Hematopoietic multipotent progenitor cell treated with erythropoietin and hydrocortisone succinate and interleukin-3 and kit ligand, for 15 days (in vitro differentiated cells): ENCODE data around the gene LYPD6.
"Not testable (repeated sequence)": the region's sequence is repeated elsewhere in the genome, so short reads cannot be mapped to it uniquely, and the experiment has no call there.

ENCODE experiments used
- DNase-seq: peaks from one replicate; pipeline ENCODE4 v3.0.0-alpha.2; 2015; ENCODE audit warnings: low spot score

Gene LYPD6

GRCh38 chr2:149330127-149331022, at the start of gene LYPD6:
Gene LYPD6, plus strand, starts transcription at chr2:149330587. Its CDS starts 107,122 bp downstream, at chr2:149437709.
- no peak for DNase-seq

- no peak for DNase-seq
Measured at GRCh38 chr2:149281441-149281840, 48.9 kb upstream of the LYPD6 start.

- no peak for DNase-seq
Measured at GRCh38 chr2:149290662-149291061, 39.7 kb upstream of the LYPD6 start.

- no peak for DNase-seq
Measured at GRCh38 chr2:149291881-149292280, 38.5 kb upstream of the LYPD6 start.

- DNase-seq, result no peak
Measured at GRCh38 chr2:149296031-149296430, 34.4 kb upstream of the LYPD6 start.

- DNase-seq, result no peak
Measured at GRCh38 chr2:149307014-149307413, 23.4 kb upstream of the LYPD6 start.

- no peak for DNase-seq
Measured at GRCh38 chr2:149310349-149310748, 20.0 kb upstream of the LYPD6 start.

- DNase-seq, result no peak
Measured at GRCh38 chr2:149312039-149312438, 18.3 kb upstream of the LYPD6 start.

- DNase-seq, result peak; percentile 4
Measured at GRCh38 chr2:149313512-149313972, 16.8 kb upstream of the LYPD6 start.

GRCh38 chr2:149314687-149315086, 15.7 kb upstream of the LYPD6 start:
- DNase-seq, result no peak

GRCh38 chr2:149315461-149315860, 14.9 kb upstream of the LYPD6 start:
- no peak for DNase-seq

GRCh38 chr2:149318566-149318965, 11.8 kb upstream of the LYPD6 start:
- not testable (repeated sequence) for DNase-seq

- no peak for DNase-seq
Measured at GRCh38 chr2:149320362-149320761, 10.0 kb upstream of the LYPD6 start.

- no peak for DNase-seq
Measured at GRCh38 chr2:149329068-149329467, 1.3 kb upstream of the LYPD6 start.

GRCh38 chr2:149329489-149330126, 779 bp upstream of the LYPD6 start:
- DNase-seq, result no peak

GRCh38 chr2:149331023-149331400, 625 bp downstream of the LYPD6 start:
- DNase-seq, result no peak

GRCh38 chr2:149332364-149332763, 2.0 kb downstream of the LYPD6 start:
- DNase-seq, result no peak

GRCh38 chr2:149333636-149334035, 3.2 kb downstream of the LYPD6 start:
- DNase-seq, result no peak

- DNase-seq, result no peak
Measured at GRCh38 chr2:149334156-149334555, 3.8 kb downstream of the LYPD6 start.

GRCh38 chr2:149339324-149339723, 8.9 kb downstream of the LYPD6 start:
- DNase-seq, result no peak

GRCh38 chr2:149342509-149342908, 12.1 kb downstream of the LYPD6 start:
- no peak for DNase-seq

- no peak for DNase-seq
Measured at GRCh38 chr2:149344105-149344504, 13.7 kb downstream of the LYPD6 start.

- DNase-seq, result no peak
Measured at GRCh38 chr2:149346272-149346671, 15.9 kb downstream of the LYPD6 start.
